SK-N-MC (cell line): ENCODE measurements around the gene KRTAP10-3.

Source experiments
- EZH2 ChIP-seq: fragments of 200-600 bp; sonication (generic); IDR thresholded peaks from one replicate; pipeline ENCODE4 v1.6.1; 2017; ENCODE audit warnings: antibody characterized with exemption
- FOXP2 ChIP-seq: optimal IDR thresholded peaks from 2 replicates; pipeline ENCODE3; 2011; ENCODE audit warnings: mild to moderate bottlenecking, moderate library complexity; ENCODE audit not compliant: insufficient read depth; ENCODE audit errors: extremely low read length, control extremely low read depth
- POLR2AphosphoS5 ChIP-seq: IDR thresholded peaks from 2 replicates; pipeline ENCODE4 v1.6.1; 2012; ENCODE audit warnings: mild to moderate bottlenecking, low read depth, low read length, borderline replicate concordance

- TF ChIP-seq POLR2AphosphoS5 (no peak), EZH2 (no peak), FOXP2 (no peak)
Observed at GRCh38 chr21:44529011-44529421, 29.6 kb downstream of the KRTAP10-3 start.
